Ovary (tissue), 3 donors: ENCODE measurements around the gene ARSD.

Experiments
- EP300 ChIP-seq: sonication (generic); formaldehyde crosslinking; IDR thresholded peaks from one replicate; pipeline ENCODE4 v1.6.1; 2017; ENCODE audit warnings: antibody characterized with exemption
- POLR2A ChIP-seq: fragments of 450-650 bp; IDR thresholded peaks from one replicate; pipeline ENCODE4 v1.6.1; 2017; ENCODE audit warnings: antibody characterized with exemption, mild to moderate bottlenecking, moderate library complexity
- TF ChIP-seq, protein P1 (sequence below), 3 donors: fragments of 450-650 bp in 2 of 3; fragments of 200-600 bp in 1 of 3; IDR thresholded peaks; one replicate each; pipeline versions ENCODE4 v1.5.1 to v1.8.0; 2016 to 2022; ENCODE audit warnings: antibody characterized with exemption in 3 of 3, mild to moderate bottlenecking in 1 of 3
- donor health status: DM: no; HTN: no; CAD: no.

- TF ChIP-seq, protein P1, sequence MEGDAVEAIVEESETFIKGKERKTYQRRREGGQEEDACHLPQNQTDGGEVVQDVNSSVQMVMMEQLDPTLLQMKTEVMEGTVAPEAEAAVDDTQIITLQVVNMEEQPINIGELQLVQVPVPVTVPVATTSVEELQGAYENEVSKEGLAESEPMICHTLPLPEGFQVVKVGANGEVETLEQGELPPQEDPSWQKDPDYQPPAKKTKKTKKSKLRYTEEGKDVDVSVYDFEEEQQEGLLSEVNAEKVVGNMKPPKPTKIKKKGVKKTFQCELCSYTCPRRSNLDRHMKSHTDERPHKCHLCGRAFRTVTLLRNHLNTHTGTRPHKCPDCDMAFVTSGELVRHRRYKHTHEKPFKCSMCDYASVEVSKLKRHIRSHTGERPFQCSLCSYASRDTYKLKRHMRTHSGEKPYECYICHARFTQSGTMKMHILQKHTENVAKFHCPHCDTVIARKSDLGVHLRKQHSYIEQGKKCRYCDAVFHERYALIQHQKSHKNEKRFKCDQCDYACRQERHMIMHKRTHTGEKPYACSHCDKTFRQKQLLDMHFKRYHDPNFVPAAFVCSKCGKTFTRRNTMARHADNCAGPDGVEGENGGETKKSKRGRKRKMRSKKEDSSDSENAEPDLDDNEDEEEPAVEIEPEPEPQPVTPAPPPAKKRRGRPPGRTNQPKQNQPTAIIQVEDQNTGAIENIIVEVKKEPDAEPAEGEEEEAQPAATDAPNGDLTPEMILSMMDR (IDR thresholded peaks at IDR 0.05): no peak
- TF ChIP-seq EP300 (no peak), POLR2A (no peak)
These were observed 26.7 kb upstream of the ARSD start for GRCh38 chrX:2955838-2956237.
